PFSK-1 (cell line): ENCODE data around the gene RRP1.

Experiments
- FOXP2 ChIP-seq: optimal IDR thresholded peaks from 2 replicates; pipeline ENCODE3; 2011; ENCODE audit warnings: borderline replicate concordance, control low read depth, inconsistent platforms; ENCODE audit not compliant: insufficient read depth; ENCODE audit errors: extremely low read length, extremely low read depth
- POLR2AphosphoS5 ChIP-seq: IDR thresholded peaks from 2 replicates; pipeline ENCODE4 v1.6.1; 2012; ENCODE audit warnings: low read depth, mild to moderate bottlenecking, control low read depth, low read length, moderate library complexity
- REST ChIP-seq, 2 experiments: IDR thresholded peaks; 2 replicates each; pipeline versions ENCODE4 v1.6.1 to v1.8.0; 2011 to 2012; ENCODE audit warnings: low read depth in 2 of 2, low read length in 2 of 2, control low read depth in 1 of 2, inconsistent platforms in 1 of 2, mild to moderate bottlenecking in 1 of 2, moderate library complexity in 1 of 2; ENCODE audit not compliant: insufficient read depth in 1 of 2
- SIN3A ChIP-seq: IDR thresholded peaks from 2 replicates; pipeline ENCODE4 v1.6.1; 2012; ENCODE audit warnings: mild to moderate bottlenecking, low read length, moderate library complexity, borderline replicate concordance; ENCODE audit not compliant: insufficient read depth
- TAF1 ChIP-seq: IDR thresholded peaks from 2 replicates; pipeline ENCODE4 v1.6.1; 2012; ENCODE audit warnings: low read length, control low read depth, borderline replicate concordance; ENCODE audit not compliant: insufficient read depth

- TF ChIP-seq REST (IDR thresholded peaks at IDR 0.05; ENCODE audit: insufficient read depth in 1 of 2, low read depth in 2 of 2, low read length in 2 of 2) (no peak), FOXP2 (no peak), TAF1 (no peak), SIN3A (no peak), POLR2AphosphoS5 (no peak)
Measured at GRCh38 chr21:43800566-43800965, 11.2 kb downstream of the RRP1 start.
